Measurements from ENCODE around the gene TAB3.
"Not testable (repeated sequence)": the region's sequence is repeated elsewhere in the genome, so short reads cannot be mapped to it uniquely, and the experiment has no call there.

The TAB3 gene

DNA sequence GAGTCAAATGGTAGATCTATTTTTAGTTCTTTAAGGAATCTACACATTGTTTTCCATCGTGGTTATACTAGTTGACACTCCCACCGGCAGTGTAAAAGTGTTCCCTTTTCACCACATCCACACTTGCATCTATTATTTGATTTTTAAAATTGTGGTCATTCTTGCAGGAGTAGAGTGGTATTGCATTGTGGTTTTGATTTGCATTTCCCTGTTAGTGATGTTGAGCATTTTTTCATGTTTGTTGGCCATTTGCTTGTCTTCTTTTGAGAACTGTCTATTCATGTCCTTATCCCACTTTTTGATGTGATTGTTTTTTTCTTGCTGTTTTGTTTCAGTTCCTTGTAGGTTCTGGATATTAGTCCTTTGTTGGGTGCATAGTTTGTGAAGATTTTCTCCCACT is 70.0 kb downstream of the TAB3 start:
- no peak for DNase-seq (ENCODE audit: low spot score)

- no peak for DNase-seq (ENCODE audit: low spot score)
Measured at GRCh38 chrX:30816079-30816478, 73.0 kb downstream of the TAB3 start.

DNA sequence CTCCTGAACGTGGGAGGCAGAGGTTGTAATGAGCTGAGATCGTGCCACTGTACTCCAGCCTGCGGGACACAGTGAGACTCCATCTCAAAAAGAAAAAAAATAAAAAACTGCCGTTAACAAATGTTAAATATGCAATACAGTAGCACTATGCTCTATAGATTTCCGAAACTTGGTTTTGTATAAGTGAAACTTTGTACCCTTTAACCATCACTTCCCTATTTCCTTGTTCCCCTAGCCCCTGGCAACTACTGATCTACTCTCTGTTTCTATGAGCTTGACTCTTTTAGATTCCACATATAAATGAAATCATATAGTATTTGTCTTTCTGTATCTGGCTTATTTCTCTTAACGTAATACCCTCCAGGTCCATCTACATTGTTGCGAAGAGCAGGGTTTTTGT is 74.1 kb downstream of the TAB3 start:
- no peak for DNase-seq (ENCODE audit: low spot score)

DNA sequence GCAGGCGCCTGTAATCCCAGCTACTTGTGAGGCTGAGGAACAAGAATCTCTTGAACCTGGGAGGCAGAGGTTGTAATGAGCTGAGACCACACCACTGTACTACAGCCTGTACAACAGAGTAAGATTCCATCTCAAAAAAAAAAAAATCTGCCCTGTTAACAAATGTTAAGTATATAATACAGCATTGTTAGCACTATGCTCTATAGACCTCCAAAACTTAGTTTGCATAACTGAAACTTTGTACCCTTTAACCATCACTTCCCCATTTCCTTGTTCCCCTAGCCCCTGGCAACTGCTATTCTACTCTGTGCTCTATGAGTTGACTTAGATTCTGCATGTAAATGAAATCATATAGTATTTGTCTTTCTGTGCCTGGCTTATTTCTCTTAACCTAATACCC is 76.7 kb downstream of the TAB3 start:
- DNase-seq (ENCODE audit: low spot score): no peak

GRCh38 chrX:30806187-30806728 is 82.8 kb downstream of the TAB3 start:
- no peak for DNase-seq (ENCODE audit: low spot score)

DNA sequence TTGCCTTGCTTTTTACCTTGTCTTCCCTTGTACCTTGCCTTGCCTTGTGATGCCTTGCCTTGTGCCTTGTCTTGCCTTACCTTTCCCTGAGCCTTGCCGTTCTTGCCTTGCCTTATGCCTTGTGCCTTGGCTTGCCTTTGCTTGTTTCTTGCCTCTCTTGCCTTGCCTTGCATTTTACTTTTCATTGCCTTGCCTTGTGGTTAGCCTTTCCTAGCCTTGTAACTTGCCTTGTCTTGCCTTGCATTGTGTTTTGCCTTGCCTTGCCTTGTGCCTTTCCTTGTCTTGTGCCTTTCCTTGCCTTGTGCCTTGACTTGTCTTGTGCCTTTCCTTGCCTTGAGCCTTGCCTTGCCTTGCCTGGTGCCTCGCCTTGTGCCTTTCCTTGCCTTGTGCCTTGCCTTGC is 84.6 kb downstream of the TAB3 start:
- DNase-seq (ENCODE audit: low spot score): no peak

GRCh38 chrX:30800901-30801300 is 88.2 kb downstream of the TAB3 start:
- no peak for DNase-seq (ENCODE audit: low spot score)

- DNase-seq (ENCODE audit: low spot score): no peak
Measured at GRCh38 chrX:30799327-30799726, 89.7 kb downstream of the TAB3 start.

- DNase-seq (ENCODE audit: low spot score): no peak
Measured at GRCh38 chrX:30798810-30799209, 90.2 kb downstream of the TAB3 start.

DNA sequence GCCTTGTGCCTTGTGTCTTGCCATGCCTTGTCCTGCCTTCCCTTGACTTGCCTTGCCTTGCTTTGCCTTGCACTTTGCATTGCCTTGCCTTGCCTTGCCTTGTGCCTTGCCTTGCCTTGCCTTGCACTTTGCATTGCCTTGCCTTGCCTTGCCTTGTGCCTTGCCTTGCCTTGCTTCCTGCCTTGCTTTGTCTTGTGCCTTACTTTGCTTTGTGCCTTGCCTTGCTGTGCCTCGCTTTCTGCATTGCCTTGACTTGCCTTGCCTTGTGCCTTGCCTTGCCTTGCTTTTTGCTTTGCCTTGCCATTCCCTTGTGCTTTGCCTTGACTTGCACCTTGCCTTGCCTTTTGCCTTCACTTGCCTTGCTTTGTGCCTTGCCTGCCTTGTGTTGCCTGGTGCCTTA is 91.8 kb downstream of the TAB3 start:
- DNase-seq (ENCODE audit: low spot score): not testable (repeated sequence)

GRCh38 chrX:30795981-30796958 is 92.8 kb downstream of the TAB3 start:
- DNase-seq (ENCODE audit: low spot score): no peak

GRCh38 chrX:30794497-30794896 is 94.6 kb downstream of the TAB3 start:
- DNase-seq (ENCODE audit: low spot score): no peak

DNA sequence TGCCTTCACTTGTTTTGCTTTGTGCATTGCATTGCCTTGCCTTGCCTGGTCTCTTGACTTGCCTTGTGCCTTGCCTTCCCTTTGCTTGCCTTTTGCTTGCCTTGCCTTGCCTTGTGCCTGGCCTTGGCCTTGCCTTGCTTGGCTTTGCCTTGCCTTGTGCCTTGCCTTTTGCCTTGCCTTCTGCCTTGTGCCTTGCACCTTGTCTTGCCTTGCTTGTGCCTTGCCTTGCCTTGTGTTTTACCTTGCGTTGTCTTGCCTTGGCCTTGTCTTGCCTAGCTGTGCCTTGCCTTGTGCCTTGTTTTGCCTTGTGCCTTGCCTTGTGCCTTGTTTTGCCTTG is 95.3 kb downstream of the TAB3 start:
- no peak for DNase-seq (ENCODE audit: low spot score)

DNA sequence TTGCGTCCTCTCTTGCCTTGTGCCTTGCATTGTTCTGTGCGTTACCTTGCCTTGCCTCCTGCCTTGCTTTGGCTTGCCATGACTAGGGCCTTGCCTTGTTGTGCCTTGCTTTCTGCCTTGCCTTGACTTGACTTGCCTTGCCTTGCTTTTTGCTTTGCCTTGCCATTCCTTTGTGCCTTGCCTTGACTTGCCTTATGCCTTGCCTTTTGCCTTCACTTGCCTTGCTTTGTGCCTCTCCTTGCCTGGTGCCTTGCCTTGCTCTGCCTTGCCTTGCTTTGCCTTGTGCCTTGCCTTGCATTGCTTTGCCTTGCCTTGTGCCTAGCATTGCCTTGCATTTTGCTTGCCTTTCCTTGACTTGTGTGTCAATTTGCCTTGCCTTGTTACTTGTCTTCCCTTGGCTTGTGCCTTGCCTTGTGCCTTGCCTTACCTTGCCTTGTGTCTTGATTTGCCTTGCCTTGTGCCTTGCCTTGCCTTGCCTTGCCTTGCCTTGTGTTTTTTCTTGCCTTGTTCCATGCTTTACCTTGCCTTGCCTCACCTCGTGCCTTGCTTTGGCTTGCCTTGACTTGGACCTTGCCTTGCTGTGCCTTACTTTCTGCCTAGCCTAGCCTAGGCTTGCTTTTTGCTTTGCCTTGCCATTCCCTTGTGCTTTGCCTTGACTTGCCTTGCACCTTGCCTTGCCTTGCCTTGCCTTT is 95.8 kb downstream of the TAB3 start:
- no peak for DNase-seq (ENCODE audit: low spot score)

- no peak for DNase-seq (ENCODE audit: low spot score)
Measured at GRCh38 chrX:30791296-30792278, 97.5 kb downstream of the TAB3 start.

DNA sequence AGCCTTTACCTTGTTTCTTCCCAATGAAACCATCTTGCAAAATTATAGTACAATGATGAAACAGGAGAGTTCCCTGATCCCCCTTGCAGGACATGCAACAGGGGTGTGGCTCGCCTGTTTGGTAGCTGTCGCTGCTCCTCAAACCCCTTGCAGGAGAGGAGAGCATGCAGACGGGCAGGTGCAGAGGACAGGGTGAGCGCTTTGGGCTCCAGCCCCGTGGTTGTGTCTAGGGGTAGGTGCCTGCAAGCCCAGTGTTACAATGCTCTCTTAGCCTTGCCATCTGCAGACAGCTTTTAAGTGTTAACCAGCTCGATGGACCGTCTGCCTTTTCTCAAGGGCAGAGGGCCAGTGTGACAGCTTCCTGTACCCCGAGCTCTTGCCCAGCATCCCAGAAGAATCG is 102.0 kb downstream of the TAB3 start:
- DNase-seq (ENCODE audit: low spot score): no peak

- no peak for DNase-seq (ENCODE audit: low spot score)
Measured at GRCh38 chrX:30786374-30786773, 102.7 kb downstream of the TAB3 start.

DNA sequence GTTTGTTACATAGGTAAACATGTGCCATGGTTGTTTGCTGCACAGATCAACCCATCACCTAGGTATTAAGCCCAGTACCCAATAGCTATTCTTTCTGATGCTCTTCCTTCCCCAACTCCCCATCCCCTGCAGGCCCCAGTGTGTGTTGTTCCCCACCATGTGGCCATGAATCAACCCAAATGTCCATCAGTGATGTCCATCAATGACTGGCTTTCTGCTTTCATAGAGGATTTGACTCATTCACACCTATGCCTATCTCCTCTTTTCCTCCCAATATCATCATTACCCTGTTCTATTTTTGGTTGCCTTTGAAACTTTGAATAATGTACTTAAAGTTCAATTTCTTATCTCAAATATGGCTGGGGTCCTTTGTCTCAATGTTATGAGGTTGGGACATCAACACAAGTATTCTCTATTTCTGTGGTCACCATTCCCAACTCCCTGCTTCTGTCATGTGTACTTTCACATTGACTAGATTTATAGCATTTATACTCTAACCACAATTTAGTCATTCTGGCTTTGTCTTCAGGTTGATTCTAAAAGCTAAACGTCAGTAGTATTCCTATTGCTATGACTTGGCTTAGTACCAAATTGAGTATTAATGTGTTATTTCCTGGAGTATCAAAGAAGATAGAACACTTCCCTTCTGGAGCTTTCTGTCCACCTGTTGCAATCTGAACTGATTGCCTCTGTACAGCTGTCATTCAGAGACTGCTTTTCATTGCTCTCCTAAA is 107.2 kb downstream of the TAB3 start:
- DNase-seq (ENCODE audit: low spot score): no peak

GRCh38 chrX:30779453-30780030 is 109.5 kb downstream of the TAB3 start:
- DNase-seq (ENCODE audit: low spot score): no peak

- DNase-seq (ENCODE audit: low spot score): no peak
Measured at GRCh38 chrX:30777575-30777974, 111.5 kb downstream of the TAB3 start.
